Heart left ventricle (tissue), 16 donors: Measurements from ENCODE around the gene RASEF. TPM values are rescaled to one million over a fixed set of nuclear protein-coding genes. Genes with fewer than 3 reads are reported as not detected.
A peak's percentile ranks its signal among the peaks of the same experiment; 100 is the strongest.
"Not testable (repeated sequence)": the region's sequence is repeated elsewhere in the genome, so short reads cannot be mapped to it uniquely, and the experiment has no call there.

Source experiments
- ATAC-seq, 4 donors: fragments of 200-7000 bp; cut with Tn5 transposase; one replicate each; pipeline ENCODE4 v1.9.1; 2020 to 2022; ENCODE audit warnings: moderate library complexity in 4 of 4, mild to moderate bottlenecking in 3 of 4, moderate number of reproducible peaks in 1 of 4
- DNase-seq, 5 donors: peaks; one replicate each; pipeline ENCODE4 v3.0.0-alpha.2; 2020
- H3K27ac ChIP-seq, 12 donors: fragments of 200-600 bp; sonication (generic) in 4 of 12; one replicate each; pipeline versions ENCODE4 v1.5.0 to v1.8.0; 2016 to 2022; ENCODE audit warnings: mild to moderate bottlenecking in 2 of 12
- H3K27me3 ChIP-seq, 9 donors: fragments of 200-600 bp; sonication (generic) in 2 of 9; one replicate each; pipeline versions ENCODE4 v1.5.1 to v1.8.0; 2016 to 2022; ENCODE audit warnings: mild to moderate bottlenecking in 3 of 9
- H3K36me3 ChIP-seq, 9 donors: fragments of 200-600 bp; sonication (generic) in 2 of 9; one replicate each; pipeline versions ENCODE4 v1.5.0 to v1.8.0; 2018 to 2022; ENCODE audit warnings: mild to moderate bottlenecking in 2 of 9
- H3K4me1 ChIP-seq, 12 donors: fragments of 200-600 bp; sonication (generic) in 4 of 12; one replicate each; pipeline versions ENCODE4 v1.5.0 to v1.8.0; 2016 to 2022; ENCODE audit warnings: mild to moderate bottlenecking in 3 of 12
- H3K4me3 ChIP-seq, 12 donors: fragments of 200-600 bp; sonication (generic) in 4 of 12; one replicate each; pipeline versions ENCODE4 v1.5.0 to v1.8.0; 2017 to 2022; ENCODE audit warnings: mild to moderate bottlenecking in 9 of 12, moderate library complexity in 4 of 12
- H3K9me3 ChIP-seq, 12 donors: fragments of 200-600 bp; sonication (generic) in 4 of 12; one replicate each; pipeline versions ENCODE4 v1.5.0 to v1.8.0; 2016 to 2022; ENCODE audit warnings: mild to moderate bottlenecking in 1 of 12
- POLR2A ChIP-seq, 2 donors: fragments of 450-650 bp; IDR thresholded peaks; one replicate each; pipeline ENCODE4 v1.6.1; 2017; ENCODE audit warnings: antibody characterized with exemption in 2 of 2, mild to moderate bottlenecking in 2 of 2, moderate library complexity in 2 of 2
- WGBS, 4 donors: extraction: QIAGEN DNeasy Blood & Tissue Kit in 2 of 4; methylation state at CpG; one replicate each; pipeline versions ENCODE4 v1.1.5 to v1.1.7; 2013 to 2018; 5-methylcytosine and 5-hydroxymethylcytosine counted together
- intact Hi-C, 10 donors: fragments of 100-400 bp; cut with DNase I; formaldehyde crosslinking; loops; one replicate each; pipeline versions ENCODE4 v1.11.1 to v1.14.2; 2022
- polyA plus RNA-seq, 2 donors: library from polyadenylated mRNA; stranded (reverse); fragments of 200-250 nt; gene quantifications; one replicate each; pipeline ENCODE4 v1.2.3, GENCODE V29; 2013
- total RNA-seq, 9 donors: library from RNA; depleted of rRNA in 2 of 9; stranded (reverse); fragments of >200 nt in 2 of 9; fragmentation: NEBNext Ultra II Directional in 3 of 9; extraction: Animal tissue kit (Norgen Biotek cat#: 25700) in 3 of 9; gene quantifications; one replicate each; pipeline versions ENCODE4 v1.1.0 to v1.2.4, GENCODE V29; 2016 to 2023
- TF ChIP-seq, protein P1 (sequence below), 12 donors: fragments of 200-600 bp; sonication (generic) in 4 of 12; IDR thresholded peaks; one replicate each; pipeline versions ENCODE4 v1.5.0 to v1.8.0; 2018 to 2022; ENCODE audit warnings: antibody characterized with exemption in 12 of 12, mild to moderate bottlenecking in 5 of 12
- donor health status: ischemic (EF 13 %, LVEDD 7.1; RV severe dilation, severe dysfunction).
- donor health status: healthy with polysubstance abuse.
- donor health status: DM: no; HTN: yes; CAD: no.
- donor health status: DM: no; HTN: no; CAD: no.
- donor health status: ischemic (EF 25% LVEDD 6.9; RV normal size, moderate dysfunction).
- donor health status: ischemic (EF 25% LVEDD 5.7; RV mildly dilated, moderate dysfunction).
- donor health status: healthy.
- donor health status: DM: yes; HTN: yes; CAD: no.
- donor health status: ischemic (EF 35%, LVEDD 5.7; RV mildly dilated, moderate dysfunction).
- donor health status: nonischemic (EF 11% LVEDD 7.7; RV severe dilation, severe dysfunction).
- donor health status: DM: yes; HTN: yes; CAD: no.
- donor health status: PGD.
- donor health status: ischemic (EF 29% LVEDD 5.4; RV normal size, mild dysfunction).
- donor health status: nonischemic (EF 23%, LVEDD 6.1; RV moderate dilation, normal function).

Gene RASEF
- total and polyA plus RNA-seq, 11 donors: 0.05 to 0.20 (median 0.08) TPM; not detected in 4

DNA sequence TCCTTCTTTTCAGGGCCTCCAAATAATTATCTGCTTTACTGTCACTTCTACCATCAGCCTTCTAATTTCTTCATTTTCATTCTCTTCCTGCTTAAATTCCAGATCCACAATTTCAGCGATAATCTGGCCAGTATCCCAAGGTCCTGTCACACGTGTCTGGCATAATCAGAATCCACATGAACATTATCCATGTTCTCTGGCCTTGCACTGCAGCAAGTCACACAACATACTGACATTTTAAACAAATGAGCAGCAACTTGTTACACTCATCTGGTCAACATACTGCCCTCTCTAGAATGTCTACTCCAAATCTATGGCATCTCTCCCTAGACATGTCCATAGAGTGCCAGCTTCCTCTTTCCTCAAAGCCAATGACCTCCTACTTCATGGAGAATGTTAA lies 43.8 kb upstream of the RASEF start:
- H3K4me1 ChIP-seq: no peaks in the 10 kb centered on the region
- DNase-seq (no peak), ATAC-seq (no peak)
- WGBS, 4 donors: 62 to 71% (median 67%) methylated on average over 2 of the region's 2 CpGs
- H3K4me3 ChIP-seq: no peak overlapping the region
- intact Hi-C loops: no loop called here
- no peaks in the 10 kb centered on the region for H3K9me3 ChIP-seq
- TF ChIP-seq, protein P1, sequence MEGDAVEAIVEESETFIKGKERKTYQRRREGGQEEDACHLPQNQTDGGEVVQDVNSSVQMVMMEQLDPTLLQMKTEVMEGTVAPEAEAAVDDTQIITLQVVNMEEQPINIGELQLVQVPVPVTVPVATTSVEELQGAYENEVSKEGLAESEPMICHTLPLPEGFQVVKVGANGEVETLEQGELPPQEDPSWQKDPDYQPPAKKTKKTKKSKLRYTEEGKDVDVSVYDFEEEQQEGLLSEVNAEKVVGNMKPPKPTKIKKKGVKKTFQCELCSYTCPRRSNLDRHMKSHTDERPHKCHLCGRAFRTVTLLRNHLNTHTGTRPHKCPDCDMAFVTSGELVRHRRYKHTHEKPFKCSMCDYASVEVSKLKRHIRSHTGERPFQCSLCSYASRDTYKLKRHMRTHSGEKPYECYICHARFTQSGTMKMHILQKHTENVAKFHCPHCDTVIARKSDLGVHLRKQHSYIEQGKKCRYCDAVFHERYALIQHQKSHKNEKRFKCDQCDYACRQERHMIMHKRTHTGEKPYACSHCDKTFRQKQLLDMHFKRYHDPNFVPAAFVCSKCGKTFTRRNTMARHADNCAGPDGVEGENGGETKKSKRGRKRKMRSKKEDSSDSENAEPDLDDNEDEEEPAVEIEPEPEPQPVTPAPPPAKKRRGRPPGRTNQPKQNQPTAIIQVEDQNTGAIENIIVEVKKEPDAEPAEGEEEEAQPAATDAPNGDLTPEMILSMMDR (IDR thresholded peaks at IDR 0.05): no peak
- no peak for TF ChIP-seq POLR2A (IDR thresholded peaks at IDR 0.05)
- H3K36me3 ChIP-seq: no peaks in the 10 kb centered on the region
- no peaks in the 10 kb centered on the region for H3K27me3 ChIP-seq
- H3K27ac ChIP-seq: no peak overlapping the region

DNA sequence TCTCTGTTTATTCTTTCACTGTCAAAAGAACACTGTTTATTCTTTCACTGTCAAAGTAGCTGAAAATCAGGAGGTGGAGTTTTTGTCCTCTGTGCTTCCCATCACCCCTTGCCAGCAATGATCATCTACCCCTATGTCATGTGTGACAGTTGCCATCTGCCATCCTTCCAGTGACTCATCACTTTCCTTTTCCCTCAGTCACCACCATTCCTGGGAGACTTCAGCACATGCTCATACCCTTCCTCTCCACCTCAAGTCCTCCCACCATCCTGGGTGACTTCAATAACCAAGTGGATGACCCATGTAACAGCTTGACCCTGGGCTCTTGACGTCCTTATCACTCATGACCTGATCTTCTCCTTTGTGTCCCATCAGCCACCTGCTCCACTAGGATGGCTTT lies 43.3 kb upstream of the RASEF start:
- no peaks in the 10 kb centered on the region for H3K9me3 ChIP-seq
- 66 to 83% (median 72%) methylated on average over 1 of the region's 1 CpG for WGBS, 4 donors
- no peak overlapping the region for H3K27ac ChIP-seq
- H3K27me3 ChIP-seq: no peaks in the 10 kb centered on the region
- no peak for ATAC-seq
- TF ChIP-seq POLR2A (IDR thresholded peaks at IDR 0.05): no peak
- TF ChIP-seq, protein P1 (IDR thresholded peaks at IDR 0.05): no peak
- H3K4me1 ChIP-seq: no peaks in the 10 kb centered on the region
- intact Hi-C loops: no loop called here
- no peaks in the 10 kb centered on the region for H3K36me3 ChIP-seq
- no peak for DNase-seq
- H3K4me3 ChIP-seq: no peak overlapping the region

DNA sequence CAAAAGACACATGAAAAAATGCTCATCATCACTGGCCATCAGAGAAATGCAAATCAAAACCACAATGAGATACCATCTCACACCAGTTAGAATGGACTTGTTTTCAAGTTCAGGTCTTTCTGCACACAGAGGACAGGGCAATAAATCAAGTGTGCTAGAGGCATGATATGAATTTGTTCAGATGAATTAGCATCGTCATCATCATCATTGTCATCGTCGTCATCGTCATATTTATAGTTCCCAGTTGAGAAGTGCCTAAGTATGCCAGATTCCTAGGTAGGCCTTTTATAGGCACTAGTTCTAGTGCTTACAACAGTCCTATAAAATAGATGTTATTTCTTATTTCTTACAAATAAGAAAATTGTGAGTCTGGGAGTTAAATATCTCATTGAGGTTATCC lies 34.7 kb upstream of the RASEF start:
- WGBS, 4 donors: 79 to 86% (median 86%) methylated on average over 4 of the region's 4 CpGs
- no peak overlapping the region for H3K27ac ChIP-seq
- TF ChIP-seq, protein P1 (IDR thresholded peaks at IDR 0.05): no peak
- TF ChIP-seq POLR2A (IDR thresholded peaks at IDR 0.05): no peak
- H3K27me3 ChIP-seq: no peaks in the 10 kb centered on the region
- no peaks in the 10 kb centered on the region for H3K36me3 ChIP-seq
- ATAC-seq (no peak), DNase-seq (no peak)
- intact Hi-C loops: no loop called here
- H3K4me3 ChIP-seq: no peak overlapping the region
- H3K4me1 ChIP-seq: no peaks in the 10 kb centered on the region
- H3K9me3 ChIP-seq: no peaks in the 10 kb centered on the region

DNA sequence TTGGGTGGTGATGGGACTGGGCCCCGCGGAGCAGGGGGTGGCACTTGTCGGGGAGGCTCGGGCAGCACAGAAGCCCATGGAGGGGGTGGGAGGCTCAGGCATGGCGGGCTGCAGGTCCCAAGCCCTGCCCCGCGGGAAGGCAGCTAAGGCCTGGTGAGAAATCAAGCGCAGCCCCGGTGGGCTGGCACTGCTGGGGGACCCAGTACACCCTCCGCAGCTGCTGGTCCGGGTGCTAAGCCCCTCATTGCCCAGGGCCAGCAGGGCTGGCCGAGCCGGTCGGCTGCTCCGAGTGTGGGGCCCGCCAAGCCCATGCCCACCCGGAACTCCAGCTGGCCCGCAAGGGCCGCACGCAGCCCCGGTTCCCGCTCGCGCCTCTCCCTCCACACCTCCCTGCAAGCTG lies 30.4 kb upstream of the RASEF start:
- ATAC-seq, intact Hi-C loops, H3K36me3 ChIP-seq, H3K4me3 ChIP-seq, H3K27ac ChIP-seq, H3K4me1 ChIP-seq, H3K27me3 ChIP-seq: not testable (repeated sequence)
- WGBS, 4 donors: 87 to 97% (median 93%) methylated on average over 4 to 24 of the region's 24 CpGs
- peaks cover 0 to 24% (median 9%) of the 10 kb centered on the region in 12 donors for H3K9me3 ChIP-seq
- DNase-seq: peak in 2 of 5 donors; percentile 14 to 47

DNA sequence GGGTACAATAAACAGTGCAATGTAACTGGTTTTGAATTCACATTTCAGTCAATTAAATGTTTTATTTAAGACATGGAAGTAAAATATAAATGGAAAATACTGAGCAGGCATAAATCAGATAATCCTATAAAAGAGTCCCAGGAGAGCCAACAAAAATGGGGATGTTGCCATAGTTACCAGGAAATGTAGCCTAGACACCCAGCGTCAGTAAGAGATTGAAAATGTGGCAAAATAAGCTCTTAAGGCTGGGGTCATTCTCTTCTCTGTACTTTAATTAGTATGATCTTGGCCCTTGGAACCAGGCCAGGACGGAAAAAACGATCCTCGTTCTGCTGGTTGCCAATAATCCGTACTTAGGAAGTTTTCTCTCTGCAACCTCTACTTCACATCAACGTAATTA lies 18.9 kb upstream of the RASEF start:
- no peak for ATAC-seq
- Histone ChIP-seq H3K27me3 (no peaks in the 10 kb centered on the region), H3K9me3 (peaks cover 0 to 4% (median 0%) of the 10 kb centered on the region in 12 donors), H3K4me3 (no peak overlapping the region), H3K27ac (no peak overlapping the region), H3K4me1 (peaks cover 0 to 4% (median 0%) of the 10 kb centered on the region in 12 donors), H3K36me3 (no peaks in the 10 kb centered on the region)
- no peak for DNase-seq
- intact Hi-C loops: no loop called here
- WGBS, 4 donors: 45 to 61% (median 49%) methylated on average over 6 of the region's 6 CpGs
- no peak for TF ChIP-seq POLR2A (IDR thresholded peaks at IDR 0.05)
- TF ChIP-seq, protein P1 (IDR thresholded peaks at IDR 0.05): no peak
